Activated T-cell treated with anti-CD3 and anti-CD28 coated beads for 24 hours (primary cell): ENCODE results near the gene ZNF385A.

ENCODE experiments used
- DNase-seq: peaks from one replicate; pipeline ENCODE4 v3.0.0-alpha.2; 2020; ENCODE audit warnings: low read depth

ZNF385A gene, protein sequence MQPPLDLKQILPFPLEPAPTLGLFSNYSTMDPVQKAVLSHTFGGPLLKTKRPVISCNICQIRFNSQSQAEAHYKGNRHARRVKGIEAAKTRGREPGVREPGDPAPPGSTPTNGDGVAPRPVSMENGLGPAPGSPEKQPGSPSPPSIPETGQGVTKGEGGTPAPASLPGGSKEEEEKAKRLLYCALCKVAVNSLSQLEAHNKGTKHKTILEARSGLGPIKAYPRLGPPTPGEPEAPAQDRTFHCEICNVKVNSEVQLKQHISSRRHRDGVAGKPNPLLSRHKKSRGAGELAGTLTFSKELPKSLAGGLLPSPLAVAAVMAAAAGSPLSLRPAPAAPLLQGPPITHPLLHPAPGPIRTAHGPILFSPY

DNA sequence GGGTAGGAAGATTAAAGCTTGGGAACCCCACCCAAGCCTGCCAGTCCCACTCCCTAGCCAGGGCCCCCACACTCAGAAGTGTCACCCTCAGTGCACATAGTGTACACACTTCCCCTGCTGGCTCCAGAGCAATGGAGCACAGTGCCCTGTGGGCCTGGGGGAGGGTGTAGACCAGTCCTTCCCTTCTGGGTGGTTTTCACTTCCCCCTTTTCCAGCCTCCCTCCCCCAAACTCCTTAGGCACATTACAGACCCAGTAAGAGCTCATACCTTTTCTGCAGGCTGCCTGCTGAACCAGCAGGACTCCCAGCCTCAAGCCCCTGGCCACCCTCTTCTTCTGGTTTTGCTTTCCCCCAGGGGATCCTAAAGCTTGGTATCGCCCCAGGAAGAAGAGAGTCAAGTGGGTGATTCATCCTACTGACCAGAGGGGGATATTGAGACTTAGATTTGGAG lies at the start of gene ZNF385A:
Gene ZNF385A, minus strand, starts transcription at position 143 of the 451 bp plus-strand sequence. CDS start 219 bp downstream, outside the sequence.
- no peak for DNase-seq

DNA sequence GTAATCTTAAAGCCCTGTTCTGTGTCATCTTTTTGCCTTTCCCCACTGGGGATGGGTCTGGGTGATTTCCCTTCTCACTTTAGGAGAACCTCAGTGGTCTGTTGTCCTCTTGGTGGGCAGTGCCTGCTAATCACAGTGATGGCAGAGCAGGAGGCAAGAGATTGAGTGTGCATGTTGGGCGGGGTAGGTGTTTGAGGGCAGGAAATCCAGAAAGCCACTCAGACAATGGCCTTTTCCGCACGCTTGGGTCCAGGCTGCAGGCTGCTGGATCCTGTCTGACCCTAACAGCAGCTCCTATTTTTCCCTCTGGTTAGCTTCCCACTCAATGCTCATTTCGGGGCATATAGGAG lies 48.3 kb upstream of the ZNF385A start:
- no peak for DNase-seq

DNA sequence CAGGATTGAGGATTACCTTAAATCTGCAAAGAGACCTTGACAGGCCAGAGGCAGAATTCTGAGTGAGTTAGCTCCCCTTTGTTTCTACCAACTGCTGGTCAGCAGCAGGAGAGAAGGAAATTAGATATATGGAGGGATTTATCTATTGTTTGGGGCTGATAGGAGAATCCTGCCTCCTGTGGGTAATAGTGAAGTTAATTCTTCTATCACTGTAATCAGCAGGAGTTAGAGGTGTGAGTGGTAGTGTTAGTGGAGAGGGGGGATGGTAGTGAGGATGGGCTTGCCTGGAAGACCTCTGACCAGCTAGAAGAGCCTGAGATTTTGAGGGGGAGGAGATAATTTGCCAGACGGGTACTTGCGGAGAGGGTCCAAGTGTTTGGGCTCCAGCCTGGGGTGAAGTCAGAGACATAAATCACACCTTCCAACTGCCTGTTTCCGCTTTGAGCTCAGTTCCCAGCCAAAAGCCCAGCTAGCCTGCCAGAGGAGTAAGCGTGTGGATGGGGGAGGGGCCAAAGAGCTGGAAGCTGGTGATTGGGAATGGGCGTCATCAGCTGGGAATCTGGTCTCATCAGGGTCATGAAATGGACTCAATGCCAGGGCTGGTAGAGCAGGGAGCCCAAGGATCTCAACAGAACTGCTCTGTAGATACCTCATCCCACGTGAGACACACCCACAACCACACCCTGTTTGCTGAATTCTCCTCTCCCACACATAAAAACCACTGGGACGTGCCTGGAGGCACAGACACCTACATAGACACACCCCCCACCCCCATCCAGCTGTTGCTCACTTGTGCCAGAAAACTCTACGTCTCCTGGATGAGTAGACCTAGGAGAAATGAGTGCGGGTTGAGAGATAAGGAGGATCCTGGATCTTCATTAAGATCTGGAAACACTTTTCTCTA lies 47.6 kb upstream of the ZNF385A start:
- DNase-seq = no peak

DNA sequence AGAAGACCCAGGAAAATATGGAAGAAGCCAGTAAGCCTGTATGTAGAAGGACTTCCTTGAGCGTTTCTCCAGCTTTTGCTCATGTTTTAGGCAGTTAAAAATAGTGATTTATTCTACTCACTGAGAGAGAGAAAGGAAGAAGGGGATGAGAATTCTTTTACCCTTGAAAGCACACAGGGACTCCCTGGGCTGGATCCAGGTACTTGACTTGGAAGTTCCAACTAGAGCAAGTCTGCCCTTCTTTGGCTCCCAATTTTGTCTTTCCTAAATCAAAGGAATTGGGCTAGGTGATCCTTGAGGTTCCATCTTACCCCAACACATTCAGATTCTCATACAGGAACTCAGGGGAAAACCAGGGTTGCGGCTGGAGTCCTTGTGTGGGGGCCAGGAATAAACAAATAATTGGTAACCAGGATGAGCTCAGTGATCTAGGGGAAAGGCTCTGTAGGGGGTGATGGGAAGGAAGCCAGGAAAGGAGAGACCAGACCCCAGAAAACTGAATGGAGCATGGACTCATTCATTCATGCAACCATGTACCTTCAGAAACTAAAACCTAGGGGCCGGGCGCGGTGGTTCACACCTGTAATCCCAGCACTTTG lies 46.0 kb upstream of the ZNF385A start:
- no peak for DNase-seq

DNA sequence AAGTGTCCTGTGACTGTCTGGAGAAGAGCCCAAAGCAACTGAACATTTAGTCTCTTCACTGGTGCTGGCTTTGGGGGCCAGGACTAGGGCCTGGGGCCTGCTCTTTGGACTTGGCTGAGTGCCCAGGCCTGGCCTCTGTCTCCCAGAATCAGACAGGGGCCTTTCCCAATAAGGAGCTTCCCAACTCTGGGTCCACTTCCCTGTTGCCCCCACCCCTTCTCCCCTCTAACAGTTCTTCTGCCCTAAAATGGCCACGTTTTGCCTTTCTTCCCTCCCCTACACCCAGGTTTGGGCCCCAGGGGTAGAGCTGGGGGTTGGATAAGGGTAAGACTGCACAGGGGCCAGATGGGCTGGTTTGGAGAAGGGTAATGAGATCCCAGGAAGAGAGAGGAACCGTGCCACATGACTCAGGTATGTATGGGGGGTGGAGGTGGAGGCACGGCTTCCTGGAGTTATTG lies 44.5 kb upstream of the ZNF385A start:
- no peak for DNase-seq

DNA sequence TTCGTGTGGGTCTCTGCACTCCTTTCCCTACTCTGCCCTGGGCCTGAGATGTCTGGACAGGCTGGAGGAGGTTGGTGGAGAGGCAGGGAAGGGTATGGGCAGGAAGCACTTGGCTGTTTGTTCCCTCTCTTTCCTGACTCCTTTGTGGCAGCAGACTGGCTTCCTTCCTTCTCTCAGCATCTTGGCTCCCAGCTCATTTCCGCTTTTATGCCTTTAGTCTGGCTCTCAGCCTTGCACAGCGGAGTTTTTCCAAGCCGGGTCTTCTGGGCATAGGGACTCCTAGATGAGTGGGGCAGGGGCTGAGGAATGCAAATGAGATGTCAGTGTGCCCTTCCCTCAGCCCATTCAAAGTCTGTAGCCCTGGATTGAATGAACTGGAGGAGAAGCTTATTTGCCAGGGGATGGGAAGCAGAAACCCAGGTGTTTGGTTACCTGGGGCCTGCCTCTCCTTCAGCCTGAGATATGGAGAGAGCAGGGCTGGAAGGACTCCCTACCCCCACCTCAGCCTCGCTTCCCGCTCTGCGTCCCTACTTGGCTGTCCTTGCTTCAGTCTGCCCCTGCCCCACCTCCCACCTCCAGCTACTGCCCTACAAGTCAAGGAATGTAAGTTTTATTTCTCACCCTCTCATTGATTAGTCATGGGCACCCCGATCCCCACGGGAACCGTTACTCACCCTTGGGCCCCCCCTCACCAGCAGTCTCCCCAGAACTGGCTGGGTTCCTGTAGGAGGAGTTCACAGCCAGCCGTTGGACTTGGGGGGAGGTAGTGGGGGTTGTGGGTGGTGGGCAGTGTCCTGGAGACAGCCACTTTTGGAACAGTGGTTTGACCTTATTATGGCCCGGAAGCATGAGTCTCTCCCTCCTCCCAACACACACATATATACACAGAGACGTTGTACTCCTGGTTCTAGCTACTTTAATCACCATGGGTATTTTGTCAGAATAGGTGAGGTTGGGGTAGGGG lies 43.8 kb upstream of the ZNF385A start:
- DNase-seq = no peak

DNA sequence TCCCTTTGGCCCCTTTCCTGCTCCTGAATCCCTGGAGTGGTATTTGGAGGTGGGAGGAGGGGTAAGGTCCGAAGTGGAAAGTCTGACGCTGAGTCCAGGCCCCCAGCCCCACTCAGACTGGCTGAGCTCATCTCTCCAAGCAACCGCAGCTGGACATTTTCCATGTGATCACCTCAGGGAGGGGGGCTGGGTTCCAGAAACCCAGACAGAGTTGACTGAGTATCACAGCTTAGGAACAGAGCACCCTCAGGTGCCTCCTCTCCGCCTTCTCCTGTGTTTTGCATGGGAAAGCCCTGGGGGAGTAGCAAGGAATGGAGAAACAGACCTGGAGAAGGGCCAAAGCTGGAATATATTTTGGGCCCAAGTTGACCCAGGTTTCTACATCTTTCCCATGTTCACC lies 42.6 kb upstream of the ZNF385A start:
- no peak for DNase-seq

DNA sequence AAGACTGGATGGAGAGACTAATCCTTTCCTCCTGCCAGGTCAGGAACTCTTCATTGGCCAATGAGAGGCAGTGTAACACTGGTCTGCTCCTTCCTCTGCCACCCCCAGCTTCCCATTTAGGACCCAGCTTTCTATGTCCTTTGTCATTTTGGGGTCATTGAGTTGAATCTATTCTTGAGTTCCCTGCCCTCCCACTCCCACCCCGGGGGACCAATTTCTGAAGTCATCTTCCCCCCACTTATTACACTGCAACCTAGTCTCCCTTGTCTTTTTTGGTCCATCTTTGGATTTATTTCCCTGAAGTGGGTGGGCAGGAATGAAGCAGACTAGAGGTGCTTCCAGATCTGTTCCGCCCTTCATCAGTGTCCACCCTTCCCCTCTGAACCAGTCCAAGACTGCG lies 42.2 kb upstream of the ZNF385A start:
- DNase-seq = no peak

DNA sequence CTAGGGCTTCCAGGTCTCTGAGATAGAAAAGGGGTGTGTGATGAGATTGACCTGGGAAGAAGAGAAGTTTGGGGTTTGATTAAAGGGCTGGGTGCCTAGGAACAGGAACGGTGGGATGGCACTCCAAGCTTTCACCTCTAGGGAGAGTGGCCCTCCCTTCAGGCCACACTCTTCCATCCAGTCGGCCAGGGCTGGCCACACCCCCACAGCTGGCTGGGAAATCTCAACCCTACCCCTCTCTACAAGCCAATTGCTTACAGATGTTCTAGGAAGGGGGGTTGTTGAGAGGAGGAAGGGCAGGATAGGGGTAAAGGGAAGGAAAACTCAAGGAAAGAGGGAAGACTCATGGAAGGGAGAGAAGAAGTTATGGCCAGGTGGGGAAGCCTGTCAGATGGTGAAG lies 41.2 kb upstream of the ZNF385A start:
- DNase-seq = no peak

DNA sequence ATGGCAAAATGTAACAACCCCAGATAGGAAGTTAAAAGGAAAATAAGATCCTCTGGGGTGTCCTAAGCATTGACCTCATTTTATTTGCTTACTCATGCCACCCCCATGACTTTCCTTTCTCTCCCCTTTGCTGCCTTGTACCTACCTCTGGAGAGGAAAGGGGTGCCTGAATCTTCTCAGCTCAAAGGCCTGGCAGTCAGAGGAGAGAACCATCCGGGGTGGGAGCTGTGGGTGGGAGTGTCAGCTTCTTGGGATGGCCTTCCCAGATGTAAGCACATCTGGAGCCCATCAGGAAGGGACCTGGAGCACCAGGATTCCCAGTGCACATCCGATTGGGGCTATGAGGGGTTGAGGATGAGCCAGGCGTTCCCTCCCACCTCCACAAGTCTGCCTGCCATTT lies 39.7 kb upstream of the ZNF385A start:
- no peak for DNase-seq

DNA sequence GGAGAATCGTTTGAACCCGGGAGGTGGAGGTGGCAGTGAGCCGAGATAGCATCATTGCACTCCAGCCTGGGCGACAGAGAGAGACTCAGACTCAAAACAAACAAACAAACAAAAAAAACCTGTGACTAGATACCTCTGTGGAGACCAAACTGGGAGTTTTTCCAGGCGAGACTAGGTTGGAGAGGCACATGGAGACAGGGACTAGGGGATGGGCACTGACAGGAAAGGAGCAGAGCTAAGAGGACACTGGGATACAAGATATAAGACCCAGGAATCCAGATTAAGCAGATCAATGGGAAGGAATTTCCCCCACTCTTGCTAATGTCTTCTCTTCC lies 39.2 kb upstream of the ZNF385A start:
- DNase-seq = no peak

DNA sequence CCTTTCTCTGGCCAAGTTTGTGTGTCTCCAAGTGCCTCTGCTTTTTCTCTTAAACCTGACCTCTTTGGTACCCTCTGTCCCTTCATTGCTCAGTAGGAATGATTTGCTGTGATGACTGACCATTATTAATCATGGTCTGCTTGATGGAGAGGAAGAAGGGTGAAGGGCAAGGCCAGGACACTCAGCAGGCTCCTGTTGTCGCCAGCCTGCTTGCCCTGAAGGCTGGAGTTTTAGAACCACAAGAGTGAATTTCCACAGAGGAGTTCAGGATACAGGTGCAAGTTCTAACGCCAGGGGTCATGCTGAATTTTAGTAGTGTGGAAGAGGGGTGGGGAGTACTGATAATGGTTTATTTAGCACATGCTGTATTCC lies 37.3 kb upstream of the ZNF385A start:
- no peak for DNase-seq

DNA sequence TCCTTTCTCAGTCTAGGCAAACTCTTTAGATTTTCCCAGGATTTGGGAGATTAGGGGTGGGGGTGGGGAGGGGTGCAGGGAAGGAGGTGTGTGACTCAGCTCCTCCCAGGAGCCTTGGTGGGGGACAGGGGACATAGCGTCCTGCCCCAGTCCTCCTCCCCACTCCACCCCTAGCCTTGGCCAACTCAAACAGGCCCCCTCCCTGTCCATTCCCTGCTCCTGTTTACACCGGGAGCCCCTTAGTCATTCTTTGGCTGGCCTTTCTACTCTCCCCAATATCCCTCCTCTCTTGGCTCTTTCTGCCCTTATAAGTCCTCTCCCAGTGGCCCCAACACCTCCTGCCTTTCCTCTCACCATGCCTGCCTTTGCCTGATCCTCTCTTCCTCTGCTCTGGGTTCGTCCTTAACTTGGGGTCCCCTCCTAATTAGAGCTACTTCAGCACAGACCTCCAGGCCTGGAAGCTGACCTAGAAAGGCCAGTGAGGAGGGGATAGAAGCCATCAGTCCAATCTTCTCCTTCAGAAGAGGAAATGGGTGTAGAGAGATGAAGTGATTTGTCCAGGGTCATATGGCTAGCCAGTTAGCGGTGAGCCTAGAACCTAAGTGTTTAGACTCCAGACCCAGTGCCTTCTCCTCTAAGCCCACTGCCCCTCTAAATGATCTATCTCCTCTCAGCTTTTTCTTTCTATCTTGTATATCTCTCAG lies 36.8 kb upstream of the ZNF385A start:
- no peak for DNase-seq

DNA sequence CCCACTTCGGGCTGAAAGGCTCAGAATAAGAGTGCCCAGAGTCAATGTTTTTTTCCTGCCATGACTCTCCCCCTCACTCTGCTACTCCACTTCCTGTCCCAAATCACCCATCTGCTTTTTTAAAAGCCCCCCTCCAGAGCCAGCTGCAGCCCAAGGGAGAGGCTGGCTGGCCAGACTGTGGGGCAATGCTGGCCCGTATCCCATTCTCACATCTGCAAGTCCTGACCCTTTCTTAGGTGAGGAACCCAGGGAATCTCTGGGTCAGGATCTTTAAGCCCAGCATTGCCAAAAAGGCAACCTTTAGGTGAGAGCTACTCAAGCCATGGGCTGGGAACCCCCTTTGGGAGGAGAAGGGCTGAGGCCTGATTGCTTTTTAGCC lies 36.2 kb upstream of the ZNF385A start:
- DNase-seq = no peak

DNA sequence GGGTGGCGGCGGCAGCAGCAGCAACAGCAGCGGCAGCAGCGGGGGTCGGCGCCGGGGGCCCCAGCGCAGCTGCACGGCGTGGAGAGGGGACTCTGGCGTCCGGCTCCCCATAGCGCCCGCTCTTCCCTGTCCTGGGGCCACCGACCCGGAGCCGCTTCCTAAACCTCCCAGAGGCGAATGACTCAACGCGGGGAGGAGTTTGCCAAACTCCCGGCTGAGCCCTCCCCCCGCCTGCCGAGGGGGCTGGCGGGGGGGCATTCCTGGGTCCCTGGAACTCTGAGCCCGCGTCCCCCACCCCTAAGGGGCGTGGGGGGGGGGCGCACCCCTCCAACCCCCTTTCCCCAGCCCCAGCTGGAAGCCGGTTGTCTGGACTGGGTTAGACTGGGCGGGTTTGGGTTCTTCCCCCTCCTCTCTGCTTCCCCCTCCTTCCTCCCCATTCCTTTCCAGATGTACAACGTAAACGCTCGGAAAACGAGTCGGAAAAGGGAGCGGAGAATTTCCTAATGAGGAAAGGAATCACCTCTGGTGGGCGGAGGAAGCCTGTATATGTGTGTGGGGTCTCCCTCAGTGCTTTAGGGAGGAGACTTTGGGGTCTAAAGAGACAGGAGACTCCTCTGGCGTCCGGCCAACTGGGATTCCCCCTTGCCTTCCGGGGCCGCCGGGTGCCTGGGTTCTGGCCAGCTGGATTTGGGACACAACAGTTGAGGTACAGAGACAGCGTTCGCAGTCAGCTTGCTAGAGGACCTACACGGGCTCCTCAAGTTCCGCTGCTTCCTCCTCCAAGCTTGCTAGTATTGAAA lies 34.8 kb upstream of the ZNF385A start, which contains the start of gene ITGA5:
Gene ITGA5, minus strand, starts transcription at position 179 of the 800 bp plus-strand sequence. Its CDS starts 68 bp downstream, at position 111.
- no peak for DNase-seq

DNA sequence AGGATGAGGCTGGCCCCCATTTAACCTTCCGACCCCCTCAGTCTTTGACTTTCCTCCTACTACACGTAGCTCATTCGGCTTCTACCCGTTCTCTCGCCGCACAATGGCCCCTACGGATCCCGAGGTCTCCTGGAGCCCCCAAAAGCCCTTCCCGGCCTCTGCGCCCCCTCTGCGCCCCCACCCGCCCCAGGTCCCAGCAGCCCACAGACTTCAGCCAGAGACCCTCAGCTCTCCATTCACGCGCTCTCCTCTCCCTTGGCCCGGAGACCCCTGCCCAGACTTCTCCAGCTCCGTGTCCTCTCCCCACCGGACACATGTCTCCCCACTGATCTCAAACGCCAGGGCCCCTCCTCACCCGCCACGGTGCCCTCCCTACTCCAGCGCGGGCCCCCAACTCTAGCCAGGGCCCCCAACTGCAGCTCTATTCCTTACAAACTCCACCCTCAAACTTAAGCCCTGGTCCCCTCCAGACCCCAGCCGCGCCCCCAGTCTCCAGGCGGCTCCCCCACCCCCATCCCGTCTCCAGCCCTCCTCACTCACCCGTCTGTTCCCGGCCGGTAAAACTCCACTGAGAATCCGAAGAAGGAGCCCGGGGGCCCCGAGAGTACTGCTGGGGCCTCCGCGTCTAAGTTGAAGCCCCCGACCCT lies 34.0 kb upstream of the ZNF385A start:
- no peak for DNase-seq

DNA sequence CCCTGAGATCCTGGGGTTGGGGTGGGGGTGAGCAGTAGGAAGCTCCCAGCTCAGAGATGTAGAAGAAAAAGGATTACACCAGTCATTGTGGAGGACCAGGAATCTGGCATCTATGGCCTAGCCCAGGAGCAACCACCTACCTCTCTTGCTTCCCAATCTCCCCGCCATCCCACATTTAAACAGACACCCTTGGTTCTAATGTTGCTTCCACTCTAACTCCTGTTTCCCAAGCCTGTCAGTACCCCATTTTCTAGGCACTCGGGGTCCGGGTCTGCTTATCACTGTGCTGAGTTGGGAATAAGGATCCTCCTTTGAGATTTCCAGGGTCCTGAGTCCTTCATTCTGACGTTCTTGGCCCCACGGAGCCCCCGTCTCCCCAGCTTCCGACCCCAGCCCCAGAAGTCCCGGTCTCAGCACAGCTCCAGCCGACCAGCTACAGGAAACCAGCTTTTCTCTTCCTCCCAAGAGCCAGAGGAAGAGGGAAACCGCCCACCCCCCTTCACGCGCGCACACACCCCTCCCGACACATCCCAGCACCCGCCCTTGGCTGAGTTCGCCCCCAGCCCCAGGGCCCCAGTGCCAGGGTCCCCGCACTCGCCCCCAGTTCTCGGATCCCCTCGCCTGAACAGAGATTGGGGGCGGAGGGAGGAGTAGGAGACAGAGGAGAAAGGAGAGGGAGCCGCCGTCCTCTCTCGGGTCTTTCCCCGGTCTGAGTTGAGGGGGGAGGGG lies 33.3 kb upstream of the ZNF385A start:
- no peak for DNase-seq

DNA sequence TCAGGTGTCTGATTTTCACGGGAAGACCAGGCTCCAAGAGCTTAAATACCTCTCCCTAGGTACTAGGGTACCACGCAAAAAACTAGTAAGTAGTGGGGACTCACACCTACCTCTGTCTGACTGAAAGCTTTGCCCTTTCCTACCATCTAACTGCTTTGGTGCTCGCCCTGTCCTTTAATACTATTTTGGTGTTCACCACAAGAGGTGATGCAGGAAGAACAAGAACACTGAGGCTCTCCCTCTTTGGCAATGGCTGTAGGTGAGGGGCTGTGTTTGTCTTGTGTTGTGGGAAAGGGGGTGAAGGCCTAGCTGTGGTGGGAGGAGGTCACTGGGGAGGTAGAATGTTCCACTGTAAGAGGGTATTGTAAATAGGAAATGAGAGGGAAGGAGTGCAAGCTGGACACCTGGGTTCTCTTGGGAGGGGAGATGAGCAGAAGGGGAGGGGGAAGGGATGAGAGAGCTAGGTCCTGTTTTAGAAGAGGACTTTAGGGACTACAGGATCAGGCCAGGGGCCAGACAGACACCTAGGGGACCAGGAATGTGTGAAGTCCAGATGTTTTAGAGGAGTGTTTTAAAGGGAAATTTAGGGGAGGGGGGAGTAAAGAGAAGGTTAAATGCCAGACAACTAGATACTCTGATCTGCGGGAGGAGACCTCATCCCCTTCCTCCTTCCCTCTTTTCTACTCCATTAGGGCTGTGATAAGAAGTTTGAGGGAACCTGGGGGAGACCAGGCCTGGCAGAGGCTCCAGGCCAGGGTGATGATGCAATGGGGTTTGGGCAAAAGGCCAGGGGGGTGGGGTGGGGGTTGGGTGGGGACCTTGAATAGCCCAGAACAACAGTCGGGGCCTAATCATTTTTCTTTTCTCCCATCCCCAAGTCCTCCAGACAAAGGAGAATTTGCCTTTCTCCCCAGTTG lies 32.4 kb upstream of the ZNF385A start:
- DNase-seq = no peak
